ENCODE results near the gene ANKS6.

GRCh38 chr9:98738741-98739140, 57.6 kb downstream of the ANKS6 start:
- TF ChIP-seq REST (IDR thresholded peaks at IDR 0.05; ENCODE audit: unreplicated experiment) (no peak), EZH2phosphoT487 (IDR thresholded peaks at IDR 0.05; ENCODE audit: unreplicated experiment) (no peak), EZH2 (IDR thresholded peaks at IDR 0.05; ENCODE audit: low read depth, unreplicated experiment) (no peak), CTCF (conservative IDR thresholded peaks at IDR 0.05; ENCODE audit: low read depth in 2 of 2) (no peak)
